Central memory CD8-positive, alpha-beta T cell (primary cell): ENCODE data around the gene ZPBP2.
"Not testable (repeated sequence)": the region's sequence is repeated elsewhere in the genome, so short reads cannot be mapped to it uniquely, and the experiment has no call there.

ENCODE experiments used
- ATAC-seq: fragments of 150-1000 bp; cut with Tn5 transposase; replicated peaks from 2 replicates; pipeline ENCODE4 v1.10.0; 2022; ENCODE audit warnings: mild to moderate bottlenecking, moderate FRiP score, moderate number of reproducible peaks; ENCODE audit not compliant: poor library complexity, severe bottlenecking; ENCODE audit errors: extremely low read depth
- DNase-seq, 2 donors: peaks; one replicate each; pipeline ENCODE4 v3.0.0; 2021; ENCODE audit warnings: low spot score in 2 of 2
- H3K27ac Mint-ChIP-seq: one replicate; pipeline ENCODE4 v1.8.0; 2022; ENCODE audit warnings: low read depth, mild to moderate bottlenecking, moderate library complexity, mixed read lengths
- H3K27me3 Mint-ChIP-seq: one replicate; pipeline ENCODE4 v1.8.0; 2022; ENCODE audit warnings: mixed read lengths
- H3K36me3 Mint-ChIP-seq: one replicate; pipeline ENCODE4 v1.8.0; 2022; ENCODE audit warnings: mild to moderate bottlenecking, moderate library complexity, mixed read lengths; ENCODE audit not compliant: insufficient read depth
- H3K4me1 Mint-ChIP-seq: one replicate; pipeline ENCODE4 v1.8.0; 2022; ENCODE audit warnings: mixed read lengths
- H3K4me3 Mint-ChIP-seq: one replicate; pipeline ENCODE4 v1.8.0; 2022; ENCODE audit warnings: mild to moderate bottlenecking, moderate library complexity, mixed read lengths
- H3K9me3 Mint-ChIP-seq: one replicate; pipeline ENCODE4 v1.8.0; 2022; ENCODE audit warnings: mixed read lengths

Gene ZPBP2

GRCh38 chr17:39899215-39899614, 31.2 kb downstream of the ZPBP2 start:
- DNase-seq (no peak), ATAC-seq (no peak)
- Mint-ChIP-seq H3K27ac (no peak overlapping the region), H3K4me1 (peaks cover 17% of the 10 kb centered on the region), H3K36me3 (peaks cover 6% of the 10 kb centered on the region), H3K9me3 (no peaks in the 10 kb centered on the region), H3K4me3 (no peak overlapping the region), H3K27me3 (no peaks in the 10 kb centered on the region)

- H3K36me3 Mint-ChIP-seq, result peaks cover 14% of the 10 kb centered on the region
Measured at GRCh38 chr17:39902027-39902426, 34.0 kb downstream of the ZPBP2 start.

GRCh38 chr17:39903158-39903884, 35.3 kb downstream of the ZPBP2 start:
- DNase-seq (no peak), ATAC-seq (peak; percentile 73)
- H3K27ac Mint-ChIP-seq, result no peak overlapping the region
- no peak overlapping the region for H3K4me3 Mint-ChIP-seq
- H3K4me1 Mint-ChIP-seq, result peaks cover 28% of the 10 kb centered on the region
- H3K36me3 Mint-ChIP-seq, result peaks cover 19% of the 10 kb centered on the region
- H3K27me3 Mint-ChIP-seq, result no peaks in the 10 kb centered on the region
- H3K9me3 Mint-ChIP-seq, result no peaks in the 10 kb centered on the region

More at GRCh38 chr17:39902027-39902426, 34.0 kb downstream of the ZPBP2 start:
- not testable (repeated sequence) for H3K27me3 Mint-ChIP-seq, H3K27ac Mint-ChIP-seq, ATAC-seq, H3K4me3 Mint-ChIP-seq, DNase-seq, H3K9me3 Mint-ChIP-seq
- H3K4me1 Mint-ChIP-seq, result peaks cover 28% of the 10 kb centered on the region

DNA sequence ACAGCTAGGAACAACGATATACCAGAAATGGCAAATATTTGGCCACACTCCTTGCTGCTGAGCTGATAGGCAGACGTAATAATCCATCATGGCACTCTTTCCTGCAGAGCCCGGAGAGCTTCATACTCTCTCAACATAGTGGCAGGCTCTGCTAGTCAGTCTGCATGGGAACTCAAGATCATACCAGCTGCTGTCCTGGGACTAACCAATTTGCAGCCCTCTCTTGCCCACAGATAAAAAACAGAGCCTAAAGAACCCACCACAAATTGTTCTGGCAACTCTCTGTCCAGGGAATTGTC, 36.9 kb downstream of the ZPBP2 start:
- DNase-seq (no peak), ATAC-seq (no peak)
- Mint-ChIP-seq H3K4me1 (peaks cover 28% of the 10 kb centered on the region), H3K9me3 (no peaks in the 10 kb centered on the region), H3K36me3 (peaks cover 22% of the 10 kb centered on the region), H3K4me3 (no peak overlapping the region), H3K27ac (peak overlapping the region; percentile 61), H3K27me3 (no peaks in the 10 kb centered on the region)

GRCh38 chr17:39908789-39909352, 40.9 kb downstream of the ZPBP2 start:
- ATAC-seq (no peak), DNase-seq (no peak)
- H3K36me3 Mint-ChIP-seq, result peaks cover 42% of the 10 kb centered on the region
- H3K27ac Mint-ChIP-seq, result peak overlapping the region; percentile 22
- no peak overlapping the region for H3K4me3 Mint-ChIP-seq
- H3K27me3 Mint-ChIP-seq, result no peaks in the 10 kb centered on the region
- peaks cover 19% of the 10 kb centered on the region for H3K4me1 Mint-ChIP-seq
- no peaks in the 10 kb centered on the region for H3K9me3 Mint-ChIP-seq

DNA sequence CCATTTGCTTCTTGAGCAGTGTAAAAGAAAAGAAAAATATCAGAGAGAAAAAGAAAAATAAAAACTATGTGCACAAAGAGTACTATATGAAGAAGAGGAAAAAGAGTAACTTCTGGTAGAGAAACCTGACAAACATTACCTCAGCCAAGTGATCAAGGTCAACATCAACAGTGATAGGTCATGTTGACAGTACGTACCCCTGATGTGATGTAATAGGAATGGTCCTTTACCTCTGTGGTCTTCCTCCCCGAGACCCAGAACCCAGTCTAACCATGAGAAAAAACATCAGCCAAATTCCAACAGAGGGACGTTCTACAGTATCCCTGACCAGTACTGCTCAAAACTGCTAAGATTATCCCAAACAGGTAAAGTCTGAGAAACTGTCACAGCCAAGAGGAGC, 46.0 kb downstream of the ZPBP2 start:
- Mint-ChIP-seq H3K9me3 (no peaks in the 10 kb centered on the region), H3K36me3 (peaks cover 48% of the 10 kb centered on the region), H3K4me3 (no peak overlapping the region), H3K27me3 (no peaks in the 10 kb centered on the region), H3K27ac (no peak overlapping the region), H3K4me1 (peaks cover 21% of the 10 kb centered on the region)
- ATAC-seq (no peak), DNase-seq (no peak)

- H3K4me1 Mint-ChIP-seq, result peaks cover 32% of the 10 kb centered on the region
- no peak overlapping the region for H3K27ac Mint-ChIP-seq
- ATAC-seq (no peak), DNase-seq (no peak)
- H3K36me3 Mint-ChIP-seq, result peaks cover 54% of the 10 kb centered on the region
- H3K27me3 Mint-ChIP-seq, result no peaks in the 10 kb centered on the region
- no peak overlapping the region for H3K4me3 Mint-ChIP-seq
- H3K9me3 Mint-ChIP-seq, result no peaks in the 10 kb centered on the region
Measured at GRCh38 chr17:39915559-39915958, 47.6 kb downstream of the ZPBP2 start.

DNA sequence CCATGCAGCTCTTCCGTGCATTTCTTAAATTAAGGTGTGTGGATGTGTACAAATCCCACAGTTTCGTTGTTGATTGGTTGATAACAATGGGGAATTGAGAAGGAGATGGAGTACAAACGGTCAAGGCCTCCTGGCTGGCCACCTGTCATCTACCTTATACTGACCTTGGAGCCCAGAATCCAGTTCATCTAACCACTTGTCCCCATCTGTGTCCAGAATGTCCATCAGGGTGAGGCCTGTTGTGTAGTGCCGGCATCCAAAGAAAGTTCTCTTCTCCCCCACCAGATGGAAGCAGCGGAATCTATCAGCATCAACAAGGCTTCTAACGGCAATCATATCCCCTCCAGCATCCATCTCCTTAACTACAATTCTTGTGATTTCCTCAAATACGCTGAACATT, 48.9 kb downstream of the ZPBP2 start:
- H3K9me3 Mint-ChIP-seq, result no peaks in the 10 kb centered on the region
- ATAC-seq, result no peak
- peak overlapping the region; percentile 3 for H3K27ac Mint-ChIP-seq
- no peak for DNase-seq
- H3K27me3 Mint-ChIP-seq, result no peaks in the 10 kb centered on the region
- peaks cover 46% of the 10 kb centered on the region for H3K4me1 Mint-ChIP-seq
- H3K36me3 Mint-ChIP-seq, result peaks cover 47% of the 10 kb centered on the region
- H3K4me3 Mint-ChIP-seq, result no peak overlapping the region

DNA sequence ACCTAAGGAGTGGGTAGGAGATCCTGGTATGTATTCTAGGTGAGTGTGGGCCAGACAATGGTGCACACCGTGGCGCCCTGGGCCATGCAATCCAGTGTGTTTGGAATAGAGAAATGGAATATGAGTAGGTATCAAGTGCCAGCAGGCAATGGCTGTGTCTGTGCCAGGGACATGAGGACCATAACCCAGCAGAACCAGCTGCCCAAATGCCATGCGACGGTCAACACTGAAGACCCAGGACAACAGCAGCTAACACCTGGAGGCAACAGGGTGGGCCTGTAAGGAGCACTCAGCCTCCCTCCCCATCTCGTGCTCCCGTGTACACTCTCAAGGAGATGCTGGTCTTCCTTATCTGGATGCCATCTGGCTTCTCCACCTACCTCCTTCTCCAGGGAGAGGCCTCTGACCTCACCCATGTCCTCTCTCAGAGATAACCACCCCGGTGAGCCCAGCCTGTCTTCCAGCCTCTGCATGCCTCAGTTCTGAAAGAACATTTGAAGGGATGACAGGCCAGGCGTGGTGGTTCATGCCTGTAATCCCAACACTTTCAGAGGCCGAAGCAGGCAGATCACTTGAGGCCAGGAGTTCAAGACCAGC, 51.2 kb downstream of the ZPBP2 start:
- H3K4me1 Mint-ChIP-seq, result peaks cover 64% of the 10 kb centered on the region
- no peaks in the 10 kb centered on the region for H3K27me3 Mint-ChIP-seq
- H3K27ac Mint-ChIP-seq, result no peak overlapping the region
- H3K4me3 Mint-ChIP-seq, result peak overlapping the region; percentile 41
- DNase-seq (no peak), ATAC-seq (no peak)
- H3K36me3 Mint-ChIP-seq, result peaks cover 44% of the 10 kb centered on the region
- no peaks in the 10 kb centered on the region for H3K9me3 Mint-ChIP-seq

GRCh38 chr17:39920218-39921210, 52.5 kb downstream of the ZPBP2 start:
- DNase-seq (no peak), ATAC-seq (peak; percentile 38)
- Mint-ChIP-seq H3K27me3 (no peaks in the 10 kb centered on the region), H3K36me3 (peaks cover 42% of the 10 kb centered on the region), H3K4me1 (peaks cover 76% of the 10 kb centered on the region), H3K4me3 (peak overlapping the region; percentile 27), H3K27ac (peak overlapping the region; percentile 82), H3K9me3 (no peaks in the 10 kb centered on the region)

DNA sequence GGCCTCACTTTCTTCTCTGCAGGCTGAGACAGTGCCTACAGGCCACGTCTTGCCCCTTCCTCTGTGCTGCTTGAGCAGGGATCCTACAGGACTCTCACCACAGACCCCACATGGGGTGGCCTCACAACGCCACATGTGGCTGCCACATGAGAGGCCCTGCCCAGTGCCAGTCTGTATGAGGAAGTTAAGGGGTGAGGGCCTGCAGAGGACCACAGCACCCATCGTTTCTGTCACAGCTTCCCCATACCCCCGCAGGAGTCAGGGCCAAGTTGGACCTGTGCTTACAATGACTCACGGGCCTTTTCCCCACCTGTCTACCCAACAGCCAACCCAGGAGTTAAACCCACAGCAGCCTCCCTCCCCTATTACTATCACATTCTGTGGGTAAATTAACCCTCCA, 53.3 kb downstream of the ZPBP2 start:
- Mint-ChIP-seq H3K27me3 (no peaks in the 10 kb centered on the region), H3K4me3 (peak overlapping the region; percentile 27), H3K4me1 (peaks cover 84% of the 10 kb centered on the region), H3K9me3 (no peaks in the 10 kb centered on the region), H3K36me3 (peaks cover 44% of the 10 kb centered on the region), H3K27ac (peak overlapping the region; percentile 82)
- ATAC-seq, result no peak
- no peak for DNase-seq

DNA sequence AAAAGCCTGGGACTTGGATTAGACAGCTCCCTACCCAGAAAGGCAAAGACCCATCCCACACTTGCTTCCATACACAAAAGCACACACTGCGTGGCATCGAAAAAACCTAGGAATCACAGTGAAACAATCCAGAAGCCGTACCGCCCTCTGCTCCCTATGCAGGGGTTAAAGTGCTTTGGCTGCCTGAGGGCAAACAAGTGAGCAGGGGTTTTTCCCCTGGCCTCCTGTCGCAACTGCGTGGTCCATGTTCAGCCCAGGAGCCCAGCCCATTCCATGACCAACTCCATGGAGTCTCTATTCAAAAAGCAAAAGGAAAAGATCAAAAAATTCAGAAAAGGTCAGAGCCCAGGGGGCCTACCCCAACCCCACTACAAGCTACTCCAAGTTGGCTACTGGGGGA, 54.0 kb downstream of the ZPBP2 start:
- no peaks in the 10 kb centered on the region for H3K9me3 Mint-ChIP-seq
- peaks cover 84% of the 10 kb centered on the region for H3K4me1 Mint-ChIP-seq
- no peaks in the 10 kb centered on the region for H3K27me3 Mint-ChIP-seq
- H3K36me3 Mint-ChIP-seq, result peaks cover 47% of the 10 kb centered on the region
- ATAC-seq (no peak), DNase-seq (no peak)
- H3K27ac Mint-ChIP-seq, result peak overlapping the region; percentile 16
- peak overlapping the region; percentile 27 for H3K4me3 Mint-ChIP-seq
